Kidney (tissue), 14 donors: ENCODE results near the gene LBHD2. TPM values are rescaled to one million over a fixed set of nuclear protein-coding genes. Genes with fewer than 3 reads are reported as not detected.

Source experiments
- DNase-seq, 5 donors: peaks; one replicate each; pipeline ENCODE4 v3.0.0-alpha.2; 2013 to 2020
- FAIRE-seq: peaks from 2 replicates; lab custom pipeline; 2012; peaks lifted over from hg19 to GRCh38; lab: Jason Lieb, UNC
- H3K27ac ChIP-seq, 2 donors: one replicate each; pipeline ENCODE4 v1.7.0; 2013; ENCODE audit warnings: low read depth in 2 of 2, low read length in 2 of 2, inconsistent platforms in 1 of 2
- H3K27me3 ChIP-seq: one replicate; pipeline ENCODE4 v1.7.1; 2013; ENCODE audit warnings: low read length, inconsistent platforms; ENCODE audit not compliant: control insufficient read depth, insufficient read depth
- H3K36me3 ChIP-seq, 3 donors: one replicate each; pipeline versions ENCODE4 v1.7.0 to v1.7.1; 2013; ENCODE audit warnings: low read length in 3 of 3, control low read depth in 1 of 3, inconsistent platforms in 1 of 3; ENCODE audit not compliant: insufficient read depth in 3 of 3, control insufficient read depth in 2 of 3
- H3K4me1 ChIP-seq, 3 donors: one replicate each; pipeline versions ENCODE4 v1.7.0 to v1.7.1; 2013; ENCODE audit warnings: low read length in 3 of 3, inconsistent platforms in 1 of 3, low read depth in 1 of 3; ENCODE audit not compliant: control insufficient read depth in 2 of 3, insufficient read depth in 2 of 3
- H3K4me3 ChIP-seq, 3 donors: one replicate each; pipeline versions ENCODE4 v1.7.0 to v1.8.1; 2013; ENCODE audit warnings: low read length in 3 of 3, control low read depth in 1 of 3, inconsistent platforms in 1 of 3
- H3K9ac ChIP-seq, 3 donors: one replicate each; pipeline versions ENCODE4 v1.7.0 to v1.7.1; 2013; ENCODE audit warnings: low read length in 3 of 3, control low read depth in 1 of 3, inconsistent platforms in 1 of 3
- H3K9me3 ChIP-seq, 3 donors: one replicate each; pipeline versions ENCODE4 v1.7.0 to v1.7.1; 2013; ENCODE audit warnings: low read length in 3 of 3, control low read depth in 1 of 3, inconsistent platforms in 1 of 3; ENCODE audit not compliant: control insufficient read depth in 2 of 3, insufficient read depth in 1 of 3
- CTCF ChIP-seq: IDR thresholded peaks from 3 replicates; pipeline ENCODE4 v1.5.1; 2012; ENCODE audit warnings: mild to moderate bottlenecking, moderate library complexity, borderline replicate concordance; ENCODE audit not compliant: insufficient read depth; ENCODE audit errors: extremely low read depth
- intact Hi-C: fragments of 100-400 bp; cut with DNase I; formaldehyde crosslinking; loops from one replicate; pipeline ENCODE4 v1.11.1; 2022
- polyA plus RNA-seq: library from polyadenylated mRNA; stranded (reverse); fragments of 350-450 nt; fragmentation: Illumina TruSeq; extraction: RNeasy Lipid Tissue Mini Kit (QIAGEN cat#74804); gene quantifications from one replicate; pipeline ENCODE4 v1.2.3, GENCODE V29; 2014; ENCODE audit warnings: low read depth, low replicate concordance; ENCODE audit not compliant: insufficient read depth
- total RNA-seq: library from RNA; stranded (reverse); fragmentation: NEBNext Ultra II Directional; extraction: Animal tissue kit (Norgen Biotek cat#: 25700); gene quantifications from one replicate; pipeline ENCODE4 v1.2.1, GENCODE V29; 2021
- donor health status: control.
- donor health status: control.
- donor health status: control.
- donor health status: control.
- donor health status: control.
- donor health status: DM: yes; HTN: yes; CAD: no.
- donor health status: Normal renal cell carcinoma (clear cell type).

The LBHD2 gene
- total and polyA plus RNA-seq, 2 donors from 2014 or later = 0.82 TPM; not detected in 1

DNA sequence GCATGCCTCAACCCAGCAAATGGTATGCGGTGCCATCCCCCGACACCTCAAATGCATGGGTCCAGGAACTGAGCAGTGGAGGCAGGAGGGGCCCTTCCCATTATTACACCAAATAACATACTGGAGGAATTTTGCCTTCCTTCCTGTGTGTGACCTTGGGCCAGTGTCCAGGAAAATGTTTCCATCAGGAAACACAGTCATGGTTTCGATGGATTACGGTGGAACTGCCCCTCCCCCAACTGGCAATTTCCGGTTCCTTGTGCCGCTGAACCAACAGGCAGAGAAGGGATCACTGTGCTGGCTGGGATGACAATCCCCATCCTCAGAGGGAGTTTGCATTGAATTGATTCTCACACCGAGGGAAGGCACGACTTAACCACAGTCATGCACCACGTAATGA, 17.6 kb upstream of the LBHD2 start:
- TF ChIP-seq CTCF = no peak
- H3K36me3 ChIP-seq = no peaks in the 10 kb centered on the region
- no peak overlapping the region for H3K4me3 ChIP-seq
- FAIRE-seq = no peak
- no peaks in the 10 kb centered on the region for H3K27me3 ChIP-seq
- intact Hi-C loops = no loop called here
- no peaks in the 10 kb centered on the region for H3K9me3 ChIP-seq
- peak overlapping the region in 1 of 2 donors; percentile 23 for H3K27ac ChIP-seq
- peak in 2 of 5 donors; percentile 53 to 75 for DNase-seq
- peaks cover 0 to 19% (median 13%) of the 10 kb centered on the region in 3 donors for H3K4me1 ChIP-seq
- H3K9ac ChIP-seq = no peak overlapping the region

- no peak overlapping the region for H3K4me3 ChIP-seq
- peak overlapping the region; percentile 26 to 61 for H3K27ac ChIP-seq
- intact Hi-C loops = no loop called here
- H3K9me3 ChIP-seq = no peaks in the 10 kb centered on the region
- FAIRE-seq (peak; percentile 13), DNase-seq (peak in 4 of 5 donors; percentile 49 to 88 (median 58))
- H3K36me3 ChIP-seq = no peaks in the 10 kb centered on the region
- TF ChIP-seq CTCF = no peak
- peaks cover 0 to 19% (median 13%) of the 10 kb centered on the region in 3 donors for H3K4me1 ChIP-seq
- no peaks in the 10 kb centered on the region for H3K27me3 ChIP-seq
- H3K9ac ChIP-seq = no peak overlapping the region
Measured at GRCh38 chr14:103067231-103067954, 16.6 kb upstream of the LBHD2 start.

GRCh38 chr14:103068351-103069073, 15.5 kb upstream of the LBHD2 start:
- no peaks in the 10 kb centered on the region for H3K36me3 ChIP-seq
- no peak for TF ChIP-seq CTCF
- H3K4me1 ChIP-seq = peaks cover 0 to 25% (median 13%) of the 10 kb centered on the region in 3 donors
- H3K27me3 ChIP-seq = no peaks in the 10 kb centered on the region
- intact Hi-C loops = no loop called here
- H3K4me3 ChIP-seq = no peak overlapping the region
- H3K27ac ChIP-seq = no peak overlapping the region
- no peak overlapping the region for H3K9ac ChIP-seq
- peak in 2 of 5 donors; percentile 50 to 68 for DNase-seq
- FAIRE-seq = no peak
- no peaks in the 10 kb centered on the region for H3K9me3 ChIP-seq
